ENCODE results near the gene MSL3.

DNA sequence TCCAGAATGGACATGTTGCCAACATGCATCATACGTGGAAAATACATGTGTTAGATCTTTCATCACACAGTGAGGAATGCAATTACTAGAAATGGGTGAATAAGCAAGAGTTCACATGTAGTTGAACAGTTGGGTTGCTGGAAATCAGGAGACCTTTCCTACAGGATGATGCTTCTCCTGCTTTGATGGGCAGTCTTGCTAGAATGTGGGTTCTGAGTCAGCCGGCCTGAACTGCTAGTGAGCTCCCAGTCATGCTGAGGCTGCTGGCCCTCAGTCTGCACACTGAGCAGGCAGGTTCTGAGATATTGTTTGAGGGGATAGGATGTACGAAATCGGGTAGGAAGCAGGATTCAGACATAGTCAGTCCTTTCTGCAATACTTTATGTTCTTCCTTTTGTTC lies 20.2 kb downstream of the MSL3 start:
- TF ChIP-seq, protein P1, sequence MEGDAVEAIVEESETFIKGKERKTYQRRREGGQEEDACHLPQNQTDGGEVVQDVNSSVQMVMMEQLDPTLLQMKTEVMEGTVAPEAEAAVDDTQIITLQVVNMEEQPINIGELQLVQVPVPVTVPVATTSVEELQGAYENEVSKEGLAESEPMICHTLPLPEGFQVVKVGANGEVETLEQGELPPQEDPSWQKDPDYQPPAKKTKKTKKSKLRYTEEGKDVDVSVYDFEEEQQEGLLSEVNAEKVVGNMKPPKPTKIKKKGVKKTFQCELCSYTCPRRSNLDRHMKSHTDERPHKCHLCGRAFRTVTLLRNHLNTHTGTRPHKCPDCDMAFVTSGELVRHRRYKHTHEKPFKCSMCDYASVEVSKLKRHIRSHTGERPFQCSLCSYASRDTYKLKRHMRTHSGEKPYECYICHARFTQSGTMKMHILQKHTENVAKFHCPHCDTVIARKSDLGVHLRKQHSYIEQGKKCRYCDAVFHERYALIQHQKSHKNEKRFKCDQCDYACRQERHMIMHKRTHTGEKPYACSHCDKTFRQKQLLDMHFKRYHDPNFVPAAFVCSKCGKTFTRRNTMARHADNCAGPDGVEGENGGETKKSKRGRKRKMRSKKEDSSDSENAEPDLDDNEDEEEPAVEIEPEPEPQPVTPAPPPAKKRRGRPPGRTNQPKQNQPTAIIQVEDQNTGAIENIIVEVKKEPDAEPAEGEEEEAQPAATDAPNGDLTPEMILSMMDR (IDR thresholded peaks at IDR 0.05): no peak
- TF ChIP-seq POLR2A (IDR thresholded peaks at IDR 0.05) (no peak), POLR2AphosphoS5 (IDR thresholded peaks at IDR 0.05) (no peak)

Data from gastroesophageal sphincter (tissue), 3 donors.